GM12891 (cell line): ENCODE measurements around the gene EHD1.

Source experiments
- DNase-seq: peaks from one replicate; pipeline ENCODE4 v3.0.0; 2011; ENCODE audit warnings: low spot score; ENCODE audit not compliant: insufficient read length
- FAIRE-seq: peaks from 2 replicates; lab custom pipeline; 2011; peaks lifted over from hg19 to GRCh38; lab: Jason Lieb, UNC
- PAX5 ChIP-seq: IDR thresholded peaks from 2 replicates; pipeline ENCODE4 v1.6.1; 2011; ENCODE audit warnings: low read length, moderate library complexity, mild to moderate bottlenecking; ENCODE audit not compliant: insufficient read depth, severe bottlenecking
- POLR2A ChIP-seq: IDR thresholded peaks from 2 replicates; pipeline ENCODE4 v1.6.1; 2011; ENCODE audit warnings: low read depth, low read length, control low read depth
- POLR2AphosphoS5 ChIP-seq: IDR thresholded peaks from 2 replicates; pipeline ENCODE4 v1.6.1; 2011; ENCODE audit warnings: low read depth, low read length, control low read depth
- POU2F2 ChIP-seq: IDR thresholded peaks from 2 replicates; pipeline ENCODE4 v1.6.1; 2011; ENCODE audit warnings: low read depth, mild to moderate bottlenecking, control low read depth, low read length, moderate library complexity
- SPI1 ChIP-seq: IDR thresholded peaks from 2 replicates; pipeline ENCODE4 v1.6.1; 2011; ENCODE audit warnings: low read depth, low read length, control low read depth
- TAF1 ChIP-seq: IDR thresholded peaks from 2 replicates; pipeline ENCODE4 v1.6.1; 2011; ENCODE audit warnings: low read depth, low read length, control low read depth

Gene EHD1

GRCh38 chr11:64882243-64882642, 3.8 kb upstream of the EHD1 start:
- no peak for TF ChIP-seq POU2F2
- no peak for TF ChIP-seq POLR2AphosphoS5
- TF ChIP-seq SPI1: no peak
- TF ChIP-seq TAF1: no peak
- TF ChIP-seq PAX5: no peak
- TF ChIP-seq POLR2A: no peak
- FAIRE-seq (no peak), DNase-seq (no peak)

- FAIRE-seq (no peak), DNase-seq (no peak)
- TF ChIP-seq PAX5: no peak
- no peak for TF ChIP-seq TAF1
- TF ChIP-seq POLR2AphosphoS5: no peak
- TF ChIP-seq POLR2A: no peak
- TF ChIP-seq POU2F2: no peak
- no peak for TF ChIP-seq SPI1
These were observed 3.1 kb upstream of the EHD1 start for GRCh38 chr11:64881476-64881875.

GRCh38 chr11:64880240-64881001, 2.0 kb upstream of the EHD1 start:
- DNase-seq (no peak), FAIRE-seq (no peak)
- TF ChIP-seq POLR2AphosphoS5 (no peak), POLR2A (no peak), PAX5 (no peak), SPI1 (no peak), TAF1 (peak; percentile 20; the same call in 1 of the 2 replicates), POU2F2 (0 out of 2 replicates have a peak, but pooled peaks have one; percentile 35)

- FAIRE-seq (no peak), DNase-seq (no peak)
- TF ChIP-seq POLR2A (no peak), POU2F2 (no peak), PAX5 (no peak), POLR2AphosphoS5 (peak; percentile 45; the same call in 1 of the 2 replicates), TAF1 (no peak), SPI1 (peak; percentile 38; the same call in 1 of the 2 replicates)
These were observed 951 bp upstream of the EHD1 start for GRCh38 chr11:64879244-64879900.

GRCh38 chr11:64878223-64878493, 263 bp downstream of the EHD1 start:
- FAIRE-seq: no peak
- TF ChIP-seq TAF1: no peak
- no peak for TF ChIP-seq POU2F2
- DNase-seq: no peak

GRCh38 chr11:64877390-64878222, 815 bp downstream of the EHD1 start:
- no peak for DNase-seq
- TF ChIP-seq POU2F2: peak; percentile 51; the same call in 1 of the 2 replicates
- no peak for TF ChIP-seq PAX5
- peak; percentile 80 for FAIRE-seq

- no peak for FAIRE-seq
- DNase-seq: no peak
These were observed 1.5 kb downstream of the EHD1 start for GRCh38 chr11:64876835-64877341.

GRCh38 chr11:64876229-64876750, 2.1 kb downstream of the EHD1 start:
- DNase-seq (no peak), FAIRE-seq (no peak)
- TF ChIP-seq POLR2A (no peak), POU2F2 (no peak), POLR2AphosphoS5 (no peak), SPI1 (no peak), PAX5 (no peak), TAF1 (no peak)

More at GRCh38 chr11:64876835-64877341, 1.5 kb downstream of the EHD1 start:
- TF ChIP-seq POLR2AphosphoS5 (0 out of 2 replicates have a peak, but pooled peaks have one; percentile 44), PAX5 (no peak)

- FAIRE-seq (peak; percentile 40), DNase-seq (no peak)
- no peak; the same call in 1 of the 2 replicates for TF ChIP-seq POLR2A
- no peak for TF ChIP-seq TAF1
- no peak; the same call in 1 of the 2 replicates for TF ChIP-seq POU2F2
- no peak for TF ChIP-seq POLR2AphosphoS5
- TF ChIP-seq PAX5: peak; percentile 2
- peak; percentile 55; the same call in 1 of the 2 replicates for TF ChIP-seq SPI1
These were observed 2.8 kb downstream of the EHD1 start for GRCh38 chr11:64875369-64876228.
